Gastrocnemius medialis (tissue), 4 donors: ENCODE measurements around the gene SARM1.

Source experiments
- CTCF ChIP-seq, 5 experiments: fragments of 450-650 bp in 3 of 5; fragments of 200-600 bp in 2 of 5; sonication (generic) in 2 of 5; IDR thresholded peaks in 4 of 5; conservative IDR thresholded peaks in 1 of 5; 1 replicate in 4 of 5; 2 replicates in 1 of 5; pipeline ENCODE4 v1.5.1; 2016 to 2019; ENCODE audit warnings: antibody characterized with exemption in 5 of 5, mild to moderate bottlenecking in 3 of 5, moderate library complexity in 3 of 5
- POLR2A ChIP-seq, 2 donors: fragments of 450-650 bp; IDR thresholded peaks; one replicate each; pipeline ENCODE4 v1.6.1; 2017; ENCODE audit warnings: antibody characterized with exemption in 2 of 2, mild to moderate bottlenecking in 2 of 2, moderate library complexity in 2 of 2

GRCh38 chr17:28331891-28332420 is 39.5 kb upstream of the SARM1 start:
- TF ChIP-seq POLR2A (IDR thresholded peaks at IDR 0.05), result no peak
- no peak for TF ChIP-seq CTCF (IDR thresholded peaks at IDR 0.05 in 4 of 5, conservative IDR thresholded peaks at IDR 0.05 in 1 of 5)
